A549 treated with CORT108297 at 1 μM for 4 hours (cell line): ENCODE measurements around the gene COQ8A. TPM values are rescaled to one million over a fixed set of nuclear protein-coding genes. Genes with fewer than 3 reads are reported as not detected.

Source experiments
- total RNA-seq: library from RNA; stranded (reverse); fragments of 200-300 nt; extraction: Qiagen RNA extraction; gene quantifications from 5 replicates; pipeline ENCODE4 v1.2.3, GENCODE V29; 2022

The COQ8A gene
- 15.1 to 23.1 TPM (median 21.0 TPM) in 5 replicates for total RNA-seq

DNA sequence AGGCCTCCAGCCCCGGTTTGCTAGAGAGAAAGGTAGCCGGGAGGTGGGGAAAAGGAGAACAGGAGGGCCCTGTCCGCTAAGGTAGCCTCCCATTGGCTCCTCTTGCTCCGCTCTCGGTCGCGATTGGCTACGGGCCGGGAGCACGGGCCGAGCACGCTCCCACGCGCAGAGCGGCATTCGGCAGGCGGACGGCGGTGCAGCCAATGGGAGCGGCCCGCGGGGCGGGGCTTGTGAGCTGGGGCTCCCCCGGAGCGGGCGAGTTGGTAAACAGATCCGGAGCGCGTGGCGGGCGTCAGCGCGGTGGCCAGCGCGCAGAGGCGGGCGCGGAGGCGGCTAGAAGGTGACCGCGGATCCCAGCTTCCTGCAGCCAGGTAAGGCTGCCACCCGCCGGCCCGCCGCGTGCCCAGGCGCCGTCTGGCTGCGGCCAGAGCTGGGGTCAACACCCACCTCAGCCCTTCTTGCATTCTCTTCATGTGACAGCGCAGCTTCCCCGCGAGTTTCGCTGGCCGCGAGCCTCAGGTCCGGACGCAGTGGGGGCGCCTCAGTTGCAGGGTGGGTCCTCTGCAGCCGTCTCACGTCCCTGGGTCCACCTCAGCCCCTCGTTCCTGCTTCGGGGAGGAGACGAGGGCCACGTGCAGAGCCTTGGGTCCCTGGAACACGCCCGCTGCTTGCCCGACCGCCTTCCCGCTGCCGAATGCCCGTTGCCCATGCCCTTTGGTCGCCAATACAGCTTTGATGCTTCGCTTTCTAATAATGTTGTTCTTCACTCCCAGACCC is at the start of gene COQ8A:
Gene COQ8A (plus strand): TSS at position 266 of the 777 bp plus-strand sequence. CDS start 21,092 bp downstream, outside the sequence.

Other genes with a start within 250 kb of the COQ8A start
- 2.0 to 3.2 TPM (median 2.7 TPM) in 5 replicates for gene ITPKB, start 201.0 kb upstream of the COQ8A start, total RNA-seq
- gene PSEN2, start 69.7 kb upstream of the COQ8A start, total RNA-seq: 26.7 to 32.8 TPM (median 30.2 TPM) in 5 replicates